SU-DHL-6 (cell line): ENCODE results near the gene ADGRF4.

ENCODE experiments used
- H2AFZ ChIP-seq: fragments of 200-600 bp; sonication (generic); 2 replicates; pipeline ENCODE4 v1.6.1; 2014; ENCODE audit warnings: low read depth, mild to moderate bottlenecking, moderate library complexity, mixed read lengths, antibody characterized with exemption, low read length; ENCODE audit not compliant: severe bottlenecking
- H3F3A ChIP-seq: fragments of 200-600 bp; shearing (Covaris generic); 2 replicates; pipeline ENCODE4 v1.6.0; 2016; ENCODE audit warnings: antibody characterized with exemption, mild to moderate bottlenecking; ENCODE audit not compliant: insufficient read depth
- H3K27ac ChIP-seq: fragments of 200-600 bp; sonication (generic); 2 replicates; pipeline ENCODE4 v1.5.1; 2016; ENCODE audit warnings: low read depth, mild to moderate bottlenecking, low read length, moderate library complexity, mixed read lengths
- H3K27me3 ChIP-seq: fragments of 200-600 bp; sonication (generic), shearing (Covaris generic); 2 replicates; pipeline ENCODE4 v1.6.0; 2014; ENCODE audit warnings: mild to moderate bottlenecking, low read length
- H3K36me3 ChIP-seq: fragments of 200-600 bp; sonication (generic); 2 replicates; pipeline ENCODE4 v1.6.1; 2014; ENCODE audit warnings: mild to moderate bottlenecking, low read length, mixed read lengths
- H3K4me2 ChIP-seq: fragments of 300-600, 200-600 bp; shearing (Covaris generic), sonication (generic); 2 replicates; pipeline ENCODE4 v1.6.0; 2014; ENCODE audit warnings: low read length, low read depth, mild to moderate bottlenecking; ENCODE audit not compliant: poor library complexity, severe bottlenecking
- H3K4me3 ChIP-seq: fragments of 200-600 bp; sonication (generic); 2 replicates; pipeline ENCODE4 v1.5.1; 2014; ENCODE audit warnings: antibody characterized with exemption, low read length, mild to moderate bottlenecking, mixed read lengths; ENCODE audit not compliant: insufficient read depth, poor library complexity, severe bottlenecking
- H3K79me2 ChIP-seq: fragments of 200-600 bp; sonication (generic); 2 replicates; pipeline ENCODE4 v1.6.1; 2014; ENCODE audit warnings: mild to moderate bottlenecking, low read length, moderate library complexity; ENCODE audit not compliant: insufficient read depth
- H3K9ac ChIP-seq: fragments of 200-600 bp; sonication (generic); 2 replicates; pipeline ENCODE4 v1.7.0; 2014; ENCODE audit warnings: mild to moderate bottlenecking, low read length
- H3K9me2 ChIP-seq: fragments of 200-600 bp; sonication (generic); replicated peaks from 2 replicates; pipeline ENCODE4 v1.6.1; 2014; ENCODE audit warnings: low read length; ENCODE audit not compliant: insufficient read depth
- H3K9me3 ChIP-seq: fragments of 200-600 bp; sonication (generic); 2 replicates; pipeline ENCODE4 v1.6.1; 2014; ENCODE audit warnings: low read length, mixed read lengths; ENCODE audit not compliant: insufficient read depth
- H4K20me1 ChIP-seq: fragments of 200-600 bp; sonication (generic); 2 replicates; pipeline ENCODE4 v1.6.1; 2014; ENCODE audit warnings: low read depth, mild to moderate bottlenecking, antibody characterized with exemption, low read length, moderate library complexity, mixed read lengths
- CTCF ChIP-seq: fragments of 200-600 bp; sonication (generic); IDR thresholded peaks from one replicate; pipeline ENCODE4 v1.5.1; 2017; ENCODE audit warnings: antibody characterized with exemption, mild to moderate bottlenecking, low read length, moderate library complexity; ENCODE audit not compliant: insufficient read depth, poor library complexity, severe bottlenecking
- EZH2phosphoT487 ChIP-seq: fragments of 200-600 bp; sonication (generic), shearing (Covaris generic); conservative IDR thresholded peaks from 2 replicates; pipeline ENCODE4 v1.6.1; 2018; ENCODE audit warnings: mild to moderate bottlenecking, antibody characterized with exemption, low read length, moderate library complexity, mixed read lengths

The ADGRF4 gene

GRCh38 chr6:47669684-47670513, 28.5 kb upstream of the ADGRF4 start:
- Histone ChIP-seq H3K36me3 (no peaks in the 10 kb centered on the region), H3K4me3 (no peak overlapping the region), H2AFZ (no peak overlapping the region), H3K27ac (no peak overlapping the region), H3F3A (no peaks in the 10 kb centered on the region), H3K9me2 (no peaks in the 10 kb centered on the region), H4K20me1 (no peaks in the 10 kb centered on the region), H3K9ac (no peak overlapping the region), H3K27me3 (no peaks in the 10 kb centered on the region), H3K9me3 (no peaks in the 10 kb centered on the region), H3K79me2 (no peaks in the 10 kb centered on the region), H3K4me2 (no peak overlapping the region)
- TF ChIP-seq EZH2phosphoT487 = no peak
- no peak for TF ChIP-seq CTCF

- Histone ChIP-seq H3K79me2 (no peaks in the 10 kb centered on the region), H3K9me2 (no peaks in the 10 kb centered on the region), H3K9me3 (no peaks in the 10 kb centered on the region), H2AFZ (no peak overlapping the region), H3K9ac (no peak overlapping the region), H3F3A (no peaks in the 10 kb centered on the region), H3K27ac (no peak overlapping the region), H3K4me2 (no peak overlapping the region), H4K20me1 (no peaks in the 10 kb centered on the region), H3K36me3 (no peaks in the 10 kb centered on the region), H3K4me3 (no peak overlapping the region), H3K27me3 (no peaks in the 10 kb centered on the region)
- TF ChIP-seq EZH2phosphoT487 (no peak), CTCF (no peak)
Measured at GRCh38 chr6:47670851-47671250, 27.5 kb upstream of the ADGRF4 start.

- Histone ChIP-seq H3K27ac (no peak overlapping the region), H2AFZ (no peak overlapping the region), H3K36me3 (no peaks in the 10 kb centered on the region), H3K27me3 (no peaks in the 10 kb centered on the region), H4K20me1 (no peaks in the 10 kb centered on the region), H3K9me2 (no peaks in the 10 kb centered on the region), H3K4me2 (no peak overlapping the region), H3K9me3 (no peaks in the 10 kb centered on the region), H3K79me2 (no peaks in the 10 kb centered on the region), H3K9ac (no peak overlapping the region), H3F3A (no peaks in the 10 kb centered on the region), H3K4me3 (no peak overlapping the region)
- TF ChIP-seq CTCF = no peak
- no peak for TF ChIP-seq EZH2phosphoT487
Measured at GRCh38 chr6:47671777-47672176, 26.6 kb upstream of the ADGRF4 start.
